HK-2 (cell line): ENCODE measurements around the gene DPH2.
A peak's percentile ranks its signal among the peaks of the same experiment; 100 is the strongest.

Experiments
- DNase-seq: peaks from one replicate; pipeline ENCODE4 v3.0.0-alpha.2; 2018; ENCODE audit not compliant: unreplicated experiment

The DPH2 gene

GRCh38 chr1:43969416-43969745 lies 429 bp upstream of the DPH2 start:
- no peak for DNase-seq

GRCh38 chr1:43970502-43970901 lies 692 bp downstream of the DPH2 start:
- DNase-seq = no peak

GRCh38 chr1:43970911-43971310 lies 1.1 kb downstream of the DPH2 start:
- DNase-seq = no peak

- no peak for DNase-seq
Measured at GRCh38 chr1:43971336-43971980, 1.6 kb downstream of the DPH2 start.

- no peak for DNase-seq
Measured at GRCh38 chr1:43973981-43974442, 4.2 kb downstream of the DPH2 start.

- DNase-seq = peak; percentile 96
Measured at GRCh38 chr1:43974443-43975248, 4.8 kb downstream of the DPH2 start, which contains the start of gene ATP6V0B. ATP6V0B (plus strand) TSS chr1:43974960; CDS start chr1:43975041, 81 bp downstream.

GRCh38 chr1:43975249-43975961 lies 5.6 kb downstream of the DPH2 start:
- DNase-seq = peak; percentile 39

GRCh38 chr1:43976045-43976444 lies 6.2 kb downstream of the DPH2 start:
- no peak for DNase-seq

- DNase-seq = no peak
Measured at GRCh38 chr1:43976890-43977289, 7.1 kb downstream of the DPH2 start.

GRCh38 chr1:43977376-43978263 lies 7.8 kb downstream of the DPH2 start:
- DNase-seq = no peak

GRCh38 chr1:43978264-43978550 lies 8.4 kb downstream of the DPH2 start:
- no peak for DNase-seq

GRCh38 chr1:43978551-43979260 lies 8.9 kb downstream of the DPH2 start, which contains the start of gene B4GALT2:
B4GALT2 (plus strand) TSS chr1:43979210; CDS start chr1:43981161, 1,951 bp downstream.
- DNase-seq = peak; percentile 44

- no peak for DNase-seq
Measured at GRCh38 chr1:43979261-43979527, 9.4 kb downstream of the DPH2 start.

GRCh38 chr1:43979528-43980254 lies 9.9 kb downstream of the DPH2 start:
- DNase-seq = peak; percentile 68

GRCh38 chr1:43980255-43981134 lies 10.7 kb downstream of the DPH2 start:
- no peak for DNase-seq

GRCh38 chr1:43981135-43981491 lies 11.3 kb downstream of the DPH2 start:
- DNase-seq = no peak

- DNase-seq = no peak
Measured at GRCh38 chr1:43981636-43982035, 11.8 kb downstream of the DPH2 start.

GRCh38 chr1:43982241-43982640 lies 12.4 kb downstream of the DPH2 start:
- no peak for DNase-seq

- no peak for DNase-seq
Measured at GRCh38 chr1:43982808-43983207, 13.0 kb downstream of the DPH2 start.
